G401 (cell line): Measurements from ENCODE around the gene KTN1. TPM values are rescaled to one million over a fixed set of nuclear protein-coding genes. Genes with fewer than 3 reads are reported as not detected.

Source experiments
- DNase-seq: peaks from one replicate; pipeline ENCODE4 v3.0.0-alpha.2; 2015; ENCODE audit warnings: low spot score
- in situ Hi-C: cut with HindIII; loops from 2 replicates; pipeline ENCODE4 v1.10.0; 2016; ENCODE audit warnings: low sequenced_read_pairs, mixed read lengths
- total RNA-seq: library from RNA; depleted of rRNA; stranded (reverse); fragments of >200 nt; shearing (Covaris generic); gene quantifications from 2 replicates; pipeline ENCODE4 v1.2.3, GENCODE V29; 2014; rRNA removed

KTN1 gene
- total RNA-seq, 1 experiment from 2014 or later, result 132 TPM

- in situ Hi-C loops, result no loop called here
- no peak for DNase-seq
Observed at GRCh38 chr14:55730592-55731310, 150.7 kb downstream of the KTN1 start.

- no peak for DNase-seq
- in situ Hi-C loops, result no loop called here
Observed at GRCh38 chr14:55731311-55731872, 151.4 kb downstream of the KTN1 start.

- DNase-seq, result no peak
- in situ Hi-C loops, result no loop called here
Observed at GRCh38 chr14:55731881-55732498, 152.0 kb downstream of the KTN1 start.

GRCh38 chr14:55733599-55733998 lies 153.6 kb downstream of the KTN1 start:
- in situ Hi-C loops, result no loop called here
- no peak for DNase-seq

Other genes starting within 250 kb of the KTN1 start
- gene ATG14, start 168.4 kb upstream of the KTN1 start, total RNA-seq, result 8.7 and 9.1 TPM in 2 replicates
- not detected in 2 replicates for gene TBPL2, start 139.6 kb upstream of the KTN1 start, total RNA-seq